ENCODE results near the gene DIP2B.
A peak's percentile ranks its signal among the peaks of the same experiment; 100 is the strongest.
"Not testable (repeated sequence)": the region's sequence is repeated elsewhere in the genome, so short reads cannot be mapped to it uniquely, and the experiment has no call there.

Gene DIP2B

DNA sequence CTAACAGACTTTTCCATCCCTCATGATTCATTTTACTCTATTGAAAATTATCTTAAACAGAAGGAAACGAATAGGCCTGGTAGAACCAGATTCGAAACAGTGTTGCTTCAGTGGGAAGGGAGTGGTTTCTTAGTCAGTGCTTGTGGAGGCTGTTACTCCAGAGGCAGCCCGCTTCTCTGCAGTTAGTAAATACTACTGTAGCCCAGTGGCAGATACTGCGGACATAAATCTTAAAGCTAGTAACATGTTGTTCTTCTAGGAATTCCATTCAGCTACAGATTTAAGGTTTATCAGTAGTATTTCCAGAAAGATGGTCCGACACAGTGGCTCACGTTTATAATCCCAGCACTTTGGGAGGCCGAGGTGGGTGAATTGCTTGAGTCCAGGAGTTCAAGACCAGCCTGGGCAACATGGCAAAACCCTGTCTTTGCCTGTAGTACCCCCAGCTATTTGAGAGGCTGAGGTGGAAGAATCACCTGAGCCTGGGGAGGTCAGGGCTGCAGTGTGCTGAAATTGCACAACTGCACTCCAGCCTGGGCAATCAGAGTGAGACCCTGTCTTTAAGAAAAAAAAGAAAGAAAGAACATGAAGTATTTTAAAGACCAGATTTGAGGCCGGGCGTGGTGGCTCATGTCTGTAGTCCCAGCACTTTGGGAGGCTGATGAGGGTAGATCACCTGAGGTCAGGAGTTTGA, 45.9 kb downstream of the DIP2B start:
- DNase-seq (ENCODE audit: low spot score): no peak

DNA sequence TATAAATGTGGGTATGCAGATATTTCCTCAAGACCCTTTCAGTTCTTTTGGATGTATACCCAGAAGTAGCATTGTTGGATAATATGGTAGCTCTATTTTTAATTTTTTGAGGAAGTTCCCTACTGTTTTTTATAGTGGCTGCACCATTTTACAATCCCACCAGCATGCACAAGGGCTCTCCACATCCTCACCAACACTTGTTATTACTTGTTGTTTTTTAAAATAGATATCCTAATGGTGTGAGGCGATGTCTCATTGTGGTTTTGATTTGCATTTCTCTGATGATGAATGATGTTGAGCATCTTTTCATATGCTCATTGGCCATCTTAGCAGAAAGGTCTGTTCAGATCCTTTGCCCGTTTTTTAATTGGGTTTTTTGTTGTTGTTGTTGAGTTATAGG, 47.1 kb downstream of the DIP2B start:
- DNase-seq (ENCODE audit: low spot score): no peak

DNA sequence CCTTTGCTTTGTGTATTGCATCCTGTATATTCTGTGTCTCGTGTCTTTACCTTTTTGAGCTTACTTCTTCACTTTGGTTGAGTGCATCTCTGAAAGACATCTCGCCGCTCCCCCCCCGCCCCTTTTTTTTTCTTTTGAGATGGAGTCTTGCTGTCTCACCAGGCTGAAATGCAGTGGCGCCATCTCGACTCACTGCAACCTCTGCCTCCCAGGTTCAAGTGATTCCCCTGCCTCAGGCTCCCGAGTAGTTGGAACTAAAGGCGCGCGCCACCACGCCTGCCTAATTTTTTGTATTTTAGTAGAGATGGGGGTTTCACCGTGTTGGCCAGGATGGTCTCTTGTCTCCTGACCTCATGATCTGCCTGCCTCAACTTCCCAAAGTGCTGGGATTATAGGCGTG, 49.9 kb downstream of the DIP2B start:
- no peak for DNase-seq (ENCODE audit: low spot score)

- DNase-seq (ENCODE audit: low spot score): no peak
Observed at GRCh38 chr12:50555471-50555885, 50.7 kb downstream of the DIP2B start.

DNA sequence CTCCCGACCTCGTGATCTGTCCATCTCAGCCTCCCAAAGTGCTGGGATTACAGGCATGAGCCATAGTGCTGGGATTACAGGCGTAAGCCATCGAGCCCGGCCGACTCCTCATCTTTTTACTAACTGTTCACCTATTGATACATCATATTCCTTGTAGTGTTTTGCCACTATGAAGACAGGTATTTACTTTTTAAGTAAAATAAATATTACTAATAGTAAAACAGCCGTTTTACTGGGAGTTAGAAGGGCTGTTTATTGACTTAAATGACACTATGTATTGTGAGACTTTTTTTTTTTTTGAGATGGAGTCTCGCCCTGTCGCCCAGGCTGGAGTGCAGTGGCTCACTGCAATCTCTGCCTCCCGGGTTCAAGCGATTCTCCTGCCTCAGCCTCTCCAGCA, 51.5 kb downstream of the DIP2B start:
- no peak for DNase-seq (ENCODE audit: low spot score)

- DNase-seq (ENCODE audit: low spot score): not testable (repeated sequence)
Observed at GRCh38 chr12:50556796-50557195, 52.0 kb downstream of the DIP2B start.

- no peak for DNase-seq (ENCODE audit: low spot score)
Observed at GRCh38 chr12:50557421-50557820, 52.6 kb downstream of the DIP2B start.

DNA sequence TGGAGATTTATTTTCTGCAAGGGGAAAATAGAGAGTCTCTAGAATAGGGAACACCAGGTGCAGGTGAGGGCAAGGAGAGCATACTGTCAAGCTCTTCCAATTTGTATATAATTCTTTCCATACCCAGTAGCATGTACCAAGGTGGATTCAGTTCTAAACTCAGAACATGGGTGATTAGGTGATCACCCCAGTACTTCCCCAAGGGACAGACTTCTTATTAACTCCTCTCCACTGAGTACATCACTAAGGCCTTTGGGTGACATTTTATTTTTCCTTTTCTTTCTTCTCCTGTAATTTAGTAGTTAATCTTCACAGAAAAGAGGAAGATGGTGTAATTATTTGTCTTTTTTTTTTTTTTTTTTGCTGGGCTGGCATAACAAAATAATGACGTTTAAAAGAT, 54.2 kb downstream of the DIP2B start:
- no peak for DNase-seq (ENCODE audit: low spot score)

DNA sequence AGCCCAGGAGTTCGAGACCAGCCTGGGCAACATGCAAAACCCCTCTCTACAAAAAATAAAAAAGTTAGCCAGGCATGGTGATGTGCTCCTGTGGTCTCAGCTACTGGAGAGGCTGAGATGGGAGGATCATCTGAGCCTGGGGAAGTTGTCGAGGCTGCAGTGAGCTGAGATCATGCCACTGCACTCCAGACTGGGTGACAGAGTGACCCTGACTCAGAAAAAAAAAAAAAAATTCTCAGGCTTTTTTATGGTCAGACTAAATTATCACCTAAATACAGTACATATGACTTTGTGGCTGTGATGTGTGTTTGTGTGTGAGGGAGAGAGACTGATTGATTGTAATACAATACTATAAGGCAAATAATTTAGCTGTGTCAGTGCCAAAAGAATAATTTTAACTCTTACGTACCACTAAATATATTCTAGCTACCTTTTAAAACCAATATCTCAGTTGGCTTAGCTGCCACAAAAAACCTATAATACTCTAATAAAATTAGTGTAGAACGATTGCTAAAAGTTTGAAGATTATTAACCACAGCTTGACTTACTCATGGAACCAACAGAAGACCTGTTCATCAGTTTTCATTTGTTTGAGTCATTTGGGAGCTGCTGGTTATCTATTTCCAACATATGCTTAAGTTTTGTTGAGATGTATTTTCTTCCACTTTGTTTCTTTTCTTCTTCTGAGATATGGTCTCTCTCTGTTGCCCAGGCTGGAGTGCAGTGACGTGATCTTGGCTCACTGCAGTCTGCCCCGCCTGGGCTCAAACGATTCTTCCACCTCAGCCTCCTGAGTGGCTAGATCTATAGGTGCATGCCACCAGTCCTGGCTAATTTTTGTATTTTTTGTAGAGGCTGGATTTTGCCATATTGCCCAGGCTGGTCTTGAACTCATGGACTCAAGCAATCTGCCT, 58.0 kb downstream of the DIP2B start:
- DNase-seq (ENCODE audit: low spot score): no peak

- DNase-seq (ENCODE audit: low spot score): no peak
Observed at GRCh38 chr12:50563434-50563787, 58.6 kb downstream of the DIP2B start.

- no peak for DNase-seq (ENCODE audit: low spot score)
Observed at GRCh38 chr12:50564237-50564947, 59.6 kb downstream of the DIP2B start.

GRCh38 chr12:50564948-50565297, 60.1 kb downstream of the DIP2B start:
- DNase-seq (ENCODE audit: low spot score): no peak

DNA sequence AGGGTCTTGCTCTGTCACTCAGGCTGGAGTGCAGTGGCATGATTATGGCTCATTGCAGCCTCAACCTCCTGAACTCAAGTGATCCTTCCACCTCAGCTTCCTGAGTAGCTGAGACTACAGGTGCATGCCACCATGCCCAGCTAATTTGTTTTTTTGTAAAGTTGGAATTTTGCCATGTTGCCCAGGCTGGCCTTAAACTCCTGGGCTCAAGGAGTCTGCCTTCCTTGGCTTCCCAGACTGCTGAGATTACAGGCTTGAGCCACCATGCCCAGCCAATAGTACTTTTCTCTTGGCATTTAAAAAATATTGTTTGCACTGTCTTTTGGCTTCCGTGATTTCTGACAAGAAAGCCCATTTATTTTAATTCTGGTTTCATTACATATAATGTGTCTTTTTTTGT, 61.3 kb downstream of the DIP2B start:
- DNase-seq (ENCODE audit: low spot score): no peak

- no peak for DNase-seq (ENCODE audit: low spot score)
Observed at GRCh38 chr12:50567926-50568325, 63.1 kb downstream of the DIP2B start.

GRCh38 chr12:50568338-50569091, 63.7 kb downstream of the DIP2B start:
- no peak for DNase-seq (ENCODE audit: low spot score)

GRCh38 chr12:50569321-50569720, 64.5 kb downstream of the DIP2B start:
- DNase-seq (ENCODE audit: low spot score): no peak

GRCh38 chr12:50569876-50570275, 65.1 kb downstream of the DIP2B start:
- no peak for DNase-seq (ENCODE audit: low spot score)

- no peak for DNase-seq (ENCODE audit: low spot score)
Observed at GRCh38 chr12:50571786-50572185, 67.0 kb downstream of the DIP2B start.

- DNase-seq (ENCODE audit: low spot score): peak; percentile 76
Observed at GRCh38 chr12:50572287-50572686, 67.5 kb downstream of the DIP2B start.

- no peak for DNase-seq (ENCODE audit: low spot score)
Observed at GRCh38 chr12:50572760-50573159, 68.0 kb downstream of the DIP2B start.

DNA sequence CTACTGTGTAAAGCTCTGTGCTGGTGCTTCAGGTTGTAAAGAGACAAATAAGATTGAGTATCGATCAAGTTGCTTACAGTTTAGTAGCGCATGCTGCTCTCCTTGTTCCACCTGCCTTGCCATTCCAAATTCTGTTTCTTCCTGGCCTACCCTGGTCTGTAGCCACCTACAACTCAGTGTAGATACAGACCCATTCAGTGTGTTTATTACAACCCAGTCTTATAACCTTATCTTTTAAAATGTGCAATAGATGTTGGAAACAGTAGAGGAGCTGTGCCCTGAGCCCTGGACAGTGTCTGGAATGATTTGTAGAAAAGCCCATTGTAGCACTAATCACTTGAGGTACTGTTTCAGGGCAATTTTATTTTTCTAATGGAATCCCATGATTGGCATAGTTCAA, 68.5 kb downstream of the DIP2B start:
- no peak for DNase-seq (ENCODE audit: low spot score)
